Measurements from ENCODE around the gene OSBPL10. TPM values are rescaled to one million over a fixed set of nuclear protein-coding genes. Genes with fewer than 3 reads are reported as not detected.

OSBPL10 gene
- total and polyA plus RNA-seq, 7 donors = 0.75 to 4.6 (median 2.3) TPM

DNA sequence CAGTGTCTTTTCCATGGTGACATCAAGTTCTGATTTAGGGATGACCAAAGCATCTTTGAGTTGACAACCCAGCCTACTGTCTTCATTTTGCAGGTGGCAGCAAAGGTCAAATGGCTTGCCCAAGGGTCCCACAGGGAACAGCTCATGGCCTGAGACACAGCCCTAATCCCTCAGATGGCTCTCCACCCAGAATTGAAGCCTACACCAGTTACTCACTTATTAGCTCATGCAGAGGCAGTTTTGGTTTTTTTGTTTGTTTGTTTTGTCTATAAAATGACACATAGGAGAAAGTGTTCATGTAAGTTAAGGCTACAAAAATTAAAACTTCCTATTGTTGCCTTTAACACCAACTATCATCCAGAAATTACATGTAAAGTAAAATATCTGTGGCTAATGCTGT, 167.9 kb downstream of the OSBPL10 start:
- no peak for ATAC-seq
- Histone ChIP-seq H3K36me3 (ENCODE audit: insufficient read depth in 1 of 2, low read depth in 1 of 2) (no peaks in the 10 kb centered on the region), H3K4me3 (no peak overlapping the region), H3K9me3 (no peaks in the 10 kb centered on the region), H3K27ac (no peak overlapping the region), H3K4me1 (no peaks in the 10 kb centered on the region), H3K27me3 (ENCODE audit: insufficient read depth in 3 of 3, low read length in 2 of 3) (no peaks in the 10 kb centered on the region)
- TF ChIP-seq, protein P1, sequence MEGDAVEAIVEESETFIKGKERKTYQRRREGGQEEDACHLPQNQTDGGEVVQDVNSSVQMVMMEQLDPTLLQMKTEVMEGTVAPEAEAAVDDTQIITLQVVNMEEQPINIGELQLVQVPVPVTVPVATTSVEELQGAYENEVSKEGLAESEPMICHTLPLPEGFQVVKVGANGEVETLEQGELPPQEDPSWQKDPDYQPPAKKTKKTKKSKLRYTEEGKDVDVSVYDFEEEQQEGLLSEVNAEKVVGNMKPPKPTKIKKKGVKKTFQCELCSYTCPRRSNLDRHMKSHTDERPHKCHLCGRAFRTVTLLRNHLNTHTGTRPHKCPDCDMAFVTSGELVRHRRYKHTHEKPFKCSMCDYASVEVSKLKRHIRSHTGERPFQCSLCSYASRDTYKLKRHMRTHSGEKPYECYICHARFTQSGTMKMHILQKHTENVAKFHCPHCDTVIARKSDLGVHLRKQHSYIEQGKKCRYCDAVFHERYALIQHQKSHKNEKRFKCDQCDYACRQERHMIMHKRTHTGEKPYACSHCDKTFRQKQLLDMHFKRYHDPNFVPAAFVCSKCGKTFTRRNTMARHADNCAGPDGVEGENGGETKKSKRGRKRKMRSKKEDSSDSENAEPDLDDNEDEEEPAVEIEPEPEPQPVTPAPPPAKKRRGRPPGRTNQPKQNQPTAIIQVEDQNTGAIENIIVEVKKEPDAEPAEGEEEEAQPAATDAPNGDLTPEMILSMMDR (IDR thresholded peaks at IDR 0.05) = no peak
- intact Hi-C loops (cut with DNase I) = no loop called here
- DNase-seq = no peak

DNA sequence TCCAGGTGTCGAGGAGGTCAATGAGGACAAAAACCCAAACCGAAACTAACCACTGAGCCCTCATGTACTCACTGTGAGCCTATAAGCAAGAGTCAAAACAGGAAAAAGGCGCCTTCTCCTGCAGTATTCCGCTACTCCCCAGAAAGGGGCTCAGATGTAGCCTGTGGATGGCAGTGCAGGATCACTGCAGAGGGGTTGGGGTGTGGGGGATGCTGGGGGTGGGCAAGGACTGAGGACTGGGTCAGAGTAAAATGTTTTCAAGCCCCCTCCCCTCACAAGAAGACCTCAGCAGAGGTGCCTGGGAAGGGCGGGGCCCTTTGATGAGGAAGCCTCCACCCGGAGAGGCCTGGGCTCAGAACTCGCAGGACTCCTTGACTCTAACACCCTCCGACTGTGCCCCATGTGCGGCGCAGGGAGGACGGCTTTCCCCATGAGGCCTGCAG, 170.1 kb downstream of the OSBPL10 start:
- DNase-seq = no peak
- Histone ChIP-seq H3K27ac (no peak overlapping the region), H3K4me3 (no peak overlapping the region), H3K36me3 (ENCODE audit: insufficient read depth in 1 of 2, low read depth in 1 of 2) (no peaks in the 10 kb centered on the region), H3K27me3 (ENCODE audit: insufficient read depth in 3 of 3, low read length in 2 of 3) (no peaks in the 10 kb centered on the region), H3K4me1 (no peaks in the 10 kb centered on the region), H3K9me3 (no peaks in the 10 kb centered on the region)
- 93 to 98% (median 96%) methylated on average over 11 of the region's 11 CpGs for WGBS, 3 donors
- intact Hi-C loops (cut with DNase I) = no loop called here
- no peak for ATAC-seq
- TF ChIP-seq, protein P1 (IDR thresholded peaks at IDR 0.05) = no peak

DNA sequence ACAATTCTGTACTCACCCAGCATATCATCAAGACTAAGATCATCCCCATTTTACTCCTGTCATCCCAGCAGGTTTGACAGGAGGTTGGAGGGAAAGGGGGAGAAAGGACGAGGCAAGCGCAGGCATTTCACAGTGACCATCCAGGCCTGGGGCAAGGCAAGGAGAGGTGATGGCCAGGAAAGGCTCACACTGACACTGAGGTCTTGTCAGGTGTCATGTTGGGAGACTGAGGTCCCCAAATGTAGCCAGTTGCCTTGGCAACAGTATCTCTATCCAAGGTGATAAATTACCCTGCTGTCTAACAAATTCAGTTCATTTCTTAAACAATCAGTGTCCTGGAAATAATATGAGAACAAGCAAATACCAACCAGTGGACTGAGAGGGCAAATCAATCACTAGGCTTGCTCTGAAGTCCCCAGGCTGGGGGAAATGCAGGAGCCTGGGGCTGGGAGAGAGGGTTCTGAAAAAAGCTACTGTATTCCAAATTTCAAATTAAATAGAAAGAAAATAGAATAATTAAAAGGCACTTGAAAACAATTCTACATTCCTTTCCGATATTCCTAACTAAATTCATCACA, 172.8 kb downstream of the OSBPL10 start:
- H3K36me3 ChIP-seq (ENCODE audit: insufficient read depth in 1 of 2, low read depth in 1 of 2) = no peaks in the 10 kb centered on the region
- intact Hi-C loops (cut with DNase I) = no loop called here
- no peak overlapping the region for H3K4me3 ChIP-seq
- H3K9me3 ChIP-seq = no peaks in the 10 kb centered on the region
- H3K4me1 ChIP-seq = no peaks in the 10 kb centered on the region
- no peak for ATAC-seq
- H3K27ac ChIP-seq = no peak overlapping the region
- TF ChIP-seq, protein P1 (IDR thresholded peaks at IDR 0.05) = no peak
- no peak for DNase-seq
- WGBS, 3 donors = 92 to 96% (median 94%) methylated on average over 3 of the region's 3 CpGs
- H3K27me3 ChIP-seq (ENCODE audit: insufficient read depth in 3 of 3, low read length in 2 of 3) = no peaks in the 10 kb centered on the region

DNA sequence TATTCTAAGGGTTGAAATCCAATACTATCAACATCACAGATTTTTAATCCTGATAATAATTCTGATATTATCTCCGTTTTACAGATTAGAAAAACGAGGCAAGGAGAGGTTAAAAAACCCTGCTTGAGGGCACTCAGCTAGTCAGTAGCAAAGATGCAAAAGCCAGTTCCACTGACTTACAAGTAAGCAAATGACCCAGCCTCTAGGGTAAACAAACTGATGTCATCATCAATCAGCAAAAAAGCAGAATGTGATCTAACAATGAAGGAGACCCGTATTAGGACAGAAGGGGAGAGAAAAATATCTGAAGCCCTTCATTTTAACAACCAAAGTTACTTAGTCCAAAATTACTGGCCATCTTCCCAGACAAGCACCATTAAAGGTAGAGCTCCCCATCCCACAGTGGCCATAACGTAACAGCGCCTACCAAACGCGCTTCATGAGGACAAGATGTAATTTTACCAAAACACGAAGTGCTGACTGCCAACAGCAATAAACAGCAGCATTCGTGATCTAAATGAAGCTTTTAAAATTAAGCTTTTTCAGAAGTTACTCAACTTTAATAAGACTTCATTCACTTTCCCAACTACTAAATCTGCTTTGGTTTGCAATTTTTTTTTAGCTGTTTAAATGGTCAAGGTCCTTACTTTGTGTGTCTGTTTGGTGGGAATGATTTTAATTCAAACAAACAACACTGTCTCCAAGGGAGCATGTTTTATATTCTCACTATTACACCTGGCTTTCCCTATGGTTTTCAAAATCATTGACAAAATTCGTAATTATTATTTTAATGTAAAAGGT, 176.6 kb downstream of the OSBPL10 start:
- Histone ChIP-seq H3K27ac (no peak overlapping the region), H3K27me3 (ENCODE audit: insufficient read depth in 3 of 3, low read length in 2 of 3) (no peaks in the 10 kb centered on the region), H3K4me1 (no peaks in the 10 kb centered on the region), H3K9me3 (no peaks in the 10 kb centered on the region), H3K4me3 (no peak overlapping the region), H3K36me3 (ENCODE audit: insufficient read depth in 1 of 2, low read depth in 1 of 2) (no peaks in the 10 kb centered on the region)
- DNase-seq (no peak), ATAC-seq (no peak)
- intact Hi-C loops (cut with DNase I) = no loop called here
- TF ChIP-seq, protein P1 (IDR thresholded peaks at IDR 0.05) = no peak
- 73 to 77% (median 74%) methylated on average over 10 of the region's 10 CpGs for WGBS, 3 donors

All from psoas muscle (tissue), 8 donors.